Measurements from ENCODE around the gene P3H1. TPM values are rescaled to one million over a fixed set of nuclear protein-coding genes. Genes with fewer than 3 reads are reported as not detected.
A peak's percentile ranks its signal among the peaks of the same experiment; 100 is the strongest.

Gene P3H1
- total and polyA plus RNA-seq, 2 experiments from 2014 or later, result 51.1 to 75.1 TPM

GRCh38 chr1:42739753-42740700 lies 26.8 kb downstream of the P3H1 start, which contains the start of gene CLDN19:
TSS of gene CLDN19 (minus strand) at chr1:42740236. CDS start at chr1:42740063, 173 bp downstream.
- Mint-ChIP-seq H3K4me3 (peak within 1 kb of the TSS; percentile 60), H3K27me3 (ENCODE audit: insufficient read depth, low read depth, poor library complexity) (peaks cover 12% of the 10 kb centered on the region), H3K4me1 (peaks cover 42% of the 10 kb centered on the region), H3K9me3 (no peaks in the 10 kb centered on the region), H3K27ac (peak within 1 kb of the TSS; percentile 84), H3K36me3 (ENCODE audit: low read depth) (peaks cover 2% of the 10 kb centered on the region; the same call in 1 of the 3 replicates)
- Histone ChIP-seq H3F3A (replicated peaks; ENCODE audit: low read depth) (no peaks in the 10 kb centered on the region), H4K20me1 (replicated peaks; ENCODE audit: insufficient read depth) (no peaks in the 10 kb centered on the region), H3K4me2 (peak within 1 kb of the TSS; percentile 85), H3K4me3 (peak within 1 kb of the TSS; percentile 47), H3K4me1 (ENCODE audit: insufficient read depth) (peaks cover 22% of the 10 kb centered on the region), H3K27me3 (ENCODE audit: insufficient read depth) (no peaks in the 10 kb centered on the region), H3K79me2 (replicated peaks; ENCODE audit: insufficient read depth) (no peaks in the 10 kb centered on the region), H3K27ac (ENCODE audit: low read depth) (0 out of 2 replicates have a peak within 1 kb of the TSS, but pooled peaks have one; percentile 55), H3K9me2 (ENCODE audit: insufficient read depth) (no peaks in the 10 kb centered on the region), H2AFZ (peak within 1 kb of the TSS; percentile 95), H3K36me3 (ENCODE audit: insufficient read depth) (no peaks in the 10 kb centered on the region)
- DNase-seq (ENCODE audit: low spot score) (peak; percentile 93), ATAC-seq (peak; percentile 90)
- TF ChIP-seq EZH2 (IDR thresholded peaks at IDR 0.05; ENCODE audit: low read depth, unreplicated experiment) (no peak), CTCF (conservative IDR thresholded peaks at IDR 0.05; ENCODE audit: low read depth in 2 of 2) (no peak), ETS1 (IDR thresholded peaks at IDR 0.05) (no peak), JUNB (IDR thresholded peaks at IDR 0.05; ENCODE audit: unreplicated experiment) (peak; percentile 75), ZNF331 (CRISPR knock-in tag; IDR thresholded peaks at IDR 0.05; ENCODE audit: low read depth) (no peak), EZH2phosphoT487 (IDR thresholded peaks at IDR 0.05; ENCODE audit: unreplicated experiment) (no peak), POLR2AphosphoS5 (IDR thresholded peaks at IDR 0.05; ENCODE audit: low read depth) (peak; percentile 62), ZNF462 (CRISPR knock-in tag; IDR thresholded peaks at IDR 0.05) (no peak)
